Stimulated activated CD8-positive, alpha-beta memory T cell treated with anti-CD3 and anti-CD28 coated beads, Interleukin-12 subunit alpha, Interleukin-12 subunit beta, amount 100 ng/mL, for 1 hour (primary cell): ENCODE measurements around the gene ARRB2.
"Not testable (repeated sequence)": the region's sequence is repeated elsewhere in the genome, so short reads cannot be mapped to it uniquely, and the experiment has no call there.

Experiments used
- DNase-seq: peaks from one replicate; pipeline ENCODE4 v3.0.0-alpha.2; 2020; ENCODE audit warnings: low read depth

Gene ARRB2

GRCh38 chr17:4709794-4710692 is at the start of gene ARRB2:
ARRB2 (plus strand) TSS chr17:4710632; CDS start chr17:4710722, 90 bp downstream.
- peak; percentile 96 for DNase-seq

- DNase-seq = no peak
Observed at GRCh38 chr17:4663711-4664110, 46.7 kb upstream of the ARRB2 start.

DNA sequence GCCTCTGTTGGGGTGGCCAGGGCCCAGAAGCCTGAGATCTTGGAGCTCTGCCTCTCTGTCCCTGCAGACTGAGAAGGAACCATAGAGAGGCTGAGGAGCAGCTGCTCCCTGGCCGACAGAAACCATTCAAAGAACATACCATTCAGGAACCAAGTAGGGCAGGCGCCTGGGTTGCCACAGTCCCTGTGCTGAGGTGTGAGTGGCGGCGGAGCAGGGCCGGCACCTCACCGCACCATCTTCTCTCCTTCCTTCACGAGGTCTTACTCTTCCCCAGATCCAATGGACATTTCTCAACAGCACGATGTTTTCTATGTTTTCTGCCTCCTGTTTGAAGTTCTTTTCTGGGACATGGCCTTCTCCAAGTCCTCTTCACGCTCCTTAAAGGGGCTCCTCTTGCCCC is 46.2 kb upstream of the ARRB2 start:
- DNase-seq = no peak

DNA sequence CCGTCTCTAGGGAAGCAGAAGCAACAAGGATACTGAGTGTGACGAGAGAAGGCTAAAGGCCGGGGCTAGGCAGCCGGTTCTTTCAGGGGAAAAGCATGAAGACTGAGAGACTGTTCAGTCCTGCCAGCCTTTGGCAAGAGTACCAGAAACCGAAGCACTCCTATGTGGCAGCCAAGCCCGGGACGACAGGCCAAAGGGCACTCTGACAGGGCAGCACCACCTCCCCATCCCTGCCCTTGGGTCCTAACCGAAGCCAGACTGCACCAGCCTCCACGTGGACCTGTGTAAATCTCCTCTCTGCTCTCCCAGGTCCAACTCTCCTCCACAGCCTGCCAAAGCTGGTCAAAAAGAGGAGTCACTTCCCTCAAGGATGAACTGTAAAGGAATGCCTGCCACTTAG is 45.4 kb upstream of the ARRB2 start:
- DNase-seq = no peak

DNA sequence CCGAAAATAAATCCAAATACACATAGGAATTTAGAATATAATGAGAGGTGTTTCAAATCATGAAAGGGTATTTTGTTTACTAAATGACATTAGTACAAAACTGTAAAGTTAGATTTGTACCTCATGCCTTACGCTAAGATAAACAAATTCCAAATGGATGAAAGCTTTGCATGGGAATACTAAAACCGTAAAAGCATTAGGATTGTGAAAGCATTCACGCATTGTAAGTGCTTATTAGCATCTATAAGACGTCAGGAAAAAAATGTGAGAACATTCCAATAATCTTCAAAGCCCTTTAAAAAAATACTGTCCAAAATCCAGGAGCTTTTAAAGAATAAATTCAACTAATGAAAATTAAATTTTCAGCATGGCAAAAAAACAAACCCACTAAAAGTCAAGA is 44.1 kb upstream of the ARRB2 start:
- DNase-seq = no peak

DNA sequence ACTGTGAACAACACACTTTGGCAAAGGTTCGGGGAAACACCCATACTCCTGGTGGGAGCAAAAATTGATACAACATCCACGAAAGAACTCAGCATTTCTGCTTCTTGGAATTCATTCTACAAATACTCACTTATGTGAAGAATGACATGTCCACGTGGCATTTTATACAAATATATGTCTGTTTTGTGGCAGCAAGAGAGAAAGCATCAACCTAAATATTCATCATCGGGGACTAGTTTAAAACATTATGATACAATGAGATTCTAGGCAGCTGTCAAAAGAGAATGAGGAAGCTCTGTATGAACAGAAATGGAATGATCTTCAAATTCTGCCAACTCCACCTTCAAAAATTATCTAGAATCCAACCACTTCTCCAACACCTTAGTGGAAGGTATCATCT is 43.3 kb upstream of the ARRB2 start:
- no peak for DNase-seq

DNA sequence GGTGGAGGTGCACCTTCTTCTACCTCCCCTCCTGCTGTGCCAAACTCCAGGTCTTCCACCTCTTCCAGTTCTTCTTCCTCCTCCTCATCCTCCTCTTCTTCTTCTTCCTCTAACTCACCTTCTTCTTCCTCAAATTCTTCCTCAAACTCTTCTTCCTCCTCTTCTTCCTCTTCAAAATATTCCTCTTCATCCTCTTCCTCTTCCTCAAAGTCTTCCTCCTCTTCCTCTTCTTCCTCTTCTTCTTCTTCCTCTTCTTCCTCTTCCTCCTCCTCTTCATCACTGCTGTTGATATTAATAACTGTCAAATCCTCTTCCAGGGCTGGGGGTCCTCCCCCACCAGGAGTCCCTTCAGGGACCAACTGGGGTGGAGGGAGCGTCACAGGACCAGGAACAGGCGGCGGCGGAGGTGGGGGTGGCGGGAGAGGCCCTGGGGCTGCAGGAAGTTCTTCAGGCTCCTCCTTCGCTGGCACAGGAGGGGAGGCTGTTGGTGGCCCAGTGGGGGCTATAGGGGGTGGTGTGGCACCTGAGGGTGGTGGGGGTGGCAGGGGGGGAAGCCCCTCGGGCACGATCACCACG is 38.3 kb upstream of the ARRB2 start:
- no peak for DNase-seq

- DNase-seq = no peak
Observed at GRCh38 chr17:4672751-4673150, 37.7 kb upstream of the ARRB2 start.

GRCh38 chr17:4673169-4673568 is 37.3 kb upstream of the ARRB2 start:
- no peak for DNase-seq

DNA sequence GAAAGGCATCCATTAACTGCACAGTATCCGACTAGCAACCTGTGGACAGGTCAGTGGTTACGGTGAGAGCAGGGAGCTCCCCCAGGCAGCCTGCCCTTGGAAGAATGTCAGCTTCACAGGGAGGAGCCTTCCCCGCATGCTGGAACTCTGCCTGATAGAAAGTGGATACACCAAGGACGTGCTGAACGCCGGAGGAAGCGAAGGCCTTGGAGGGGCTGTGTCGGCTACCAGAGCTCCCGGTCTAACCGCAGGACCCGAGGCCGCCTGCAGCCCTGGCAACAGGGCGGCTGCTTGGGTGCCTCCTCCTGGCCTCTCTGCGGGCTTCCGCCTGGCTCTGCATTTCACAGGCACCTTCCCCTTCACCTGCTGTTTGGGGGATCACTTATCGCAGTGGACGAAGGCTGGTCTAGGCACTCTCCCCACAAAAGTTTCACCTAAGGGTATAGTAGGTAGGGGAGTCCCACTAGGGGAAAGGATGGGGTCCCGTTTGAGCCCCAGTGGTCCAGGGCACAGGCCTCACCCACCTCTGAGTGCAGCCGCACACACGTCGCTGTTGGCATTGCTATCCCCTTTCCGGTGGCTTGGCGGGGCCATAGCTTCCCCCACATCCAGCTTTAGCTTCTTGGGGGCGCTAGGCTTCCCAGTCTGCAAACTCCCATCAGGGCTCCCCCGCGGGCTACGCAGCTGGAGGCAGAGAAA is 36.3 kb upstream of the ARRB2 start:
- DNase-seq = no peak

DNA sequence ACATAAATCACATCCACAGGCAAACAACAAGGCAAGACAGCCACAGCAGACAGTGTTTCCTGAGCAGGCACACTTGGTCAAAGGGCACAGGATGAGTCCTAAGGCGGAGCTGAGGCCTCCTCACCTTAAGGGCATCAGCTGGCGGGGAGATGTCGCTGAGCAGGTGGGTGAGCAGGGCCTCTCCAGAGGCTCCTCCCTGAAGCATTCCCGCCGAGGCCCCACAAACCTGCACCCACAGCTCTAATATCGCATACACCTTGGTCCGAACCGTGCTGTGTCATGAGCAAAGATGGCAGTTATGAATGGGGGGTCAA is 35.8 kb upstream of the ARRB2 start:
- DNase-seq = no peak

DNA sequence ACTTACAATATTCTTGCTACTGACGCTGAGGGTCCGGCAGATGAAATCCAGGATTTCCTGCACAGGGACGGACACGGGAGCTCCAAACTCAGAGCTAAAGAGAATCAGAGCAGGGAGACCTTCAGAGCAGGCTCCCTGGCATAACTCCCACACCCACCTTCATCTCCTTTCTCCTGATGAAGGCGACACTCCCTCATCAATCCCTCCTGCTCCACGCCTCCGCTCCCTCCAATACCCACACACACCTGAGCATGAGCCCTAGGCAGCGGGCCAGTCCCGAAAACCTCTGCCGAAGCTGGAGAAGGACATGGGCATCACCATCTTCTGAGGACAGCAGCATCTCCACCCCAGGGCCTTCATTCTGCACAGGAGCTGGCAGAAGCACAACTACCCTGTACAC is 34.6 kb upstream of the ARRB2 start:
- no peak for DNase-seq

- no peak for DNase-seq
Observed at GRCh38 chr17:4676791-4677190, 33.6 kb upstream of the ARRB2 start.

GRCh38 chr17:4678448-4679026 is 31.9 kb upstream of the ARRB2 start:
- DNase-seq = no peak

DNA sequence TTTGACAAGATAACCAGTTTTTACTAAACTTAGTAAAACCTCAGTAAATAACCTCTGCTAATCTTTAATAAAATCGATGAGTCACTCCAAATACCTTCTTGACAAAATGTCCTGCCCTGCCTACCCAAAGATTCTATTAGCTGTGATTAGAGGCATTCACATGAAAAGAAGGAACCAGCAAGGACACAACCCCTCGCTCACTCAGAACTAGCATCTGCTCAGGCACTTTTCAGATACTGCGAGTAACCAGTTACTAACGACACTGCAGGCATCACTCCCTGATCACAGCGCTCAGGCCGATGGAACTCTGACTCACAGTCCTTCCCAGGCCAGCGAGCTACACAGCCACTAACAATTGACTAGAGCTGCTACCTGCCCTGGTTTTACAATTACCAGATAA is 30.8 kb upstream of the ARRB2 start:
- no peak for DNase-seq

DNA sequence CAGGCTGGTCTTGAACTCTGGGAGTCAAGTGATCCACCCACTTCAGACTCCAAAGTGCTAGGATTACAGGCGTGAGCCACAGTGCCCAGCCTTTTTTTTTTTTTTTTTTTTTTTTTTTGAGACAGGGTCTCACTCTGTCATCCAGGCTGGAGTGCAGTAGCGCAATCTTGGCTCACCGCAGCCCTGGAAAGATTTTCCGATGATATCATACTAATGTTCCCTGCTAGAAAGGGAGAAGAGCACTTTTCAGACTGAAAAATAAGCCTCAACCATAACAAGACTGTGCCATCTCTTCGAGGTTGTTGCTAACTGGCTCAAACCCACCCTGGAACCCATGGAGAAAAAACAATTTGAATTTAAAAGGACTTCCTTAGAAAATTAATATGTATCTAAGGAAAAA is 26.7 kb upstream of the ARRB2 start:
- not testable (repeated sequence) for DNase-seq

- not testable (repeated sequence) for DNase-seq
Observed at GRCh38 chr17:4689872-4690271, 20.6 kb upstream of the ARRB2 start.

- no peak for DNase-seq
Observed at GRCh38 chr17:4690745-4691144, 19.7 kb upstream of the ARRB2 start.

DNA sequence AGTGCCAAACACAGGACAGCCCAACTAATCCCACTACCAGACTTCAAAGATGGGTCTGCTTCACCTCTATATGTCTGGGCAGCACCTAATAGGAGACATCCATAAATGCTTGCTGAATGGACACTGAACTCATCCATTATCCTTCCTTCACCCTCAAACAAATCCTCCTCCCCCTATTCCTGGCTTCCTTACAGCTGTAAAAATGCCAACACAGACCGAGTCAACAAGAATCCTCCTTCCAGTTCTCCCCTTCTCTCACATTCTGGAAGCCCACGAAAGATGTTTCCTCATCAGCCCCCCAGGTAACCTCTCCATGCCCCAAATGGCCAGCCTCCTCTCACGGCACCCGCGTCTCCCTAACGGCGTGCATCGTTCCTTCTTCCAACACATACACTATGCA is 18.7 kb upstream of the ARRB2 start:
- DNase-seq = no peak

DNA sequence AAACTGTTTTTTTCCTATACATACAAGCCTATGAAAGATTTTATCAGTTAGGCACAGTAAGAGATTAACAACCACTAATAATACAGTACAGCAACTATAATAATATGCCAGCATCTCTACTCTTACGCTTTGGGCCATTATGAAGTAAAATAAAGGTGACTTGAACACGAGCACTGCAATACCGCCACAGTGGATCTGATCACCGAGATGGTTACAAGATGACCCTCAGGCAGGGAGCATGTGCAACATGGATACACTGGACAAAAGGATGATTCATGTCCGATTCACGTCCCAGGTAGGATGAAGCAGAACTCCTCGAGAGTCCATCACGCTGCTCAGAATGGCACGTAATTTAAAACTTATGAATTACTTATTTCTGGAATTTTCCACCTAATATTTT is 17.0 kb upstream of the ARRB2 start:
- no peak for DNase-seq

GRCh38 chr17:4696437-4696805 is 14.0 kb upstream of the ARRB2 start:
- DNase-seq = no peak

- not testable (repeated sequence) for DNase-seq
Observed at GRCh38 chr17:4699401-4700056, 10.9 kb upstream of the ARRB2 start.
